GM19099 (cell line): ENCODE results near the gene TTYH3.

ENCODE experiments used
- POLR2A ChIP-seq: IDR thresholded peaks from 3 replicates; pipeline ENCODE4 v1.6.1; 2011; ENCODE audit warnings: low read depth; ENCODE audit not compliant: insufficient read length; ENCODE audit errors: extremely low read depth

The TTYH3 gene

GRCh38 chr7:2610466-2610865 is 21.3 kb upstream of the TTYH3 start:
- no peak for TF ChIP-seq POLR2A

- TF ChIP-seq POLR2A, result no peak
Observed at GRCh38 chr7:2610898-2611297, 20.9 kb upstream of the TTYH3 start.

GRCh38 chr7:2611401-2611800 is 20.4 kb upstream of the TTYH3 start:
- no peak for TF ChIP-seq POLR2A

GRCh38 chr7:2611922-2612321 is 19.9 kb upstream of the TTYH3 start:
- no peak for TF ChIP-seq POLR2A

GRCh38 chr7:2612445-2613097 is 19.2 kb upstream of the TTYH3 start:
- no peak for TF ChIP-seq POLR2A

GRCh38 chr7:2613098-2613930 is 18.5 kb upstream of the TTYH3 start:
- no peak for TF ChIP-seq POLR2A

- no peak for TF ChIP-seq POLR2A
Observed at GRCh38 chr7:2613931-2614600, 17.7 kb upstream of the TTYH3 start.

GRCh38 chr7:2614631-2615330 is 17.0 kb upstream of the TTYH3 start:
- TF ChIP-seq POLR2A, result no peak

- no peak for TF ChIP-seq POLR2A
Observed at GRCh38 chr7:2616387-2617324, 15.1 kb upstream of the TTYH3 start.

- TF ChIP-seq POLR2A, result no peak
Observed at GRCh38 chr7:2617325-2617905, 14.4 kb upstream of the TTYH3 start.

- TF ChIP-seq POLR2A, result no peak
Observed at GRCh38 chr7:2619116-2619515, 12.7 kb upstream of the TTYH3 start.

- TF ChIP-seq POLR2A, result no peak
Observed at GRCh38 chr7:2621061-2621828, 10.5 kb upstream of the TTYH3 start.

- TF ChIP-seq POLR2A, result no peak
Observed at GRCh38 chr7:2621948-2622640, 9.7 kb upstream of the TTYH3 start.
